HCT116 (cell line): ENCODE measurements around the gene MEGF10. TPM values are rescaled to one million over a fixed set of nuclear protein-coding genes. Genes with fewer than 3 reads are reported as not detected.

ENCODE experiments used
- ATAC-seq: fragments of 200-7000 bp; cut with Tn5 transposase; 2 replicates; pipeline ENCODE4 v1.9.1; 2020; ENCODE audit warnings: mild to moderate bottlenecking, moderate library complexity
- BruUV-seq: library from RNA; stranded (reverse); fragments of 400-500 nt; replicated peaks from 2 replicates; lab custom pipeline; 2021; lab: Mats Ljungman, UMichigan
- CTCF ChIA-PET: fragments of 300-600 bp; sonication (Branson Sonifier 250); formaldehyde crosslinking; loops from one replicate; lab custom pipeline; 2021; ENCODE audit warnings: antibody characterized with exemption; lab: Charles Lee
- POLR2A ChIA-PET: fragments of 300-600, 350-600 bp; sonication (Branson Sonifier 250); formaldehyde crosslinking; loops from one replicate; lab custom pipeline; 2021; ENCODE audit warnings: antibody characterized with exemption; lab: Charles Lee
- RAD21 ChIA-PET, 2 experiments: fragments of 300-600 bp; sonication (Branson Sonifier 250); formaldehyde crosslinking; loops; one replicate each; lab custom pipeline; 2023; ENCODE audit warnings: low total read pairs in 2 of 2; ENCODE audit not compliant: uncharacterized antibody in 2 of 2, unreplicated experiment in 2 of 2, low non-redundant PET in 1 of 2; lab: Charles Lee
- DNase-seq: peaks from one replicate; pipeline ENCODE4 v3.0.0-alpha.2; 2010; ENCODE audit warnings: low read depth, low spot score
- H2AFZ ChIP-seq: fragments of 200-600 bp; shearing (Covaris generic), sonication (generic); 2 replicates; pipeline ENCODE4 v1.6.1; 2017; ENCODE audit warnings: low read depth, mixed run types, mixed read lengths, antibody characterized with exemption, low read length; ENCODE audit not compliant: poor library complexity, severe bottlenecking
- H3K27ac ChIP-seq: 2 replicates; pipeline ENCODE4 v1.5.1; 2012; ENCODE audit warnings: low read depth, low read length
- H3K27me3 ChIP-seq: fragments of 200-600 bp; sonication (generic); 2 replicates; pipeline ENCODE4 v1.6.1; 2016; ENCODE audit warnings: mixed run types, low read length, mixed read lengths; ENCODE audit not compliant: insufficient read depth
- H3K36me3 ChIP-seq, 2 experiments: fragments of 200-500 bp in 1 of 2; fragments of 200-600 bp in 1 of 2; sonication (Bioruptor generic) in 1 of 2; sonication (generic) in 1 of 2; 2 replicates each; pipeline versions ENCODE4 v1.5.1 to v1.6.1; 2014 to 2016; ENCODE audit warnings: low read length in 2 of 2, inconsistent platforms in 1 of 2, mixed read lengths in 1 of 2, mixed run types in 1 of 2; ENCODE audit not compliant: insufficient read depth in 2 of 2, control insufficient read depth in 1 of 2
- H3K4me1 ChIP-seq, 2 experiments: fragments of 200-600 bp in 1 of 2; sonication (generic) in 1 of 2; 2 replicates each; pipeline versions ENCODE4 v1.5.1 to v1.6.1; 2012 to 2017; ENCODE audit warnings: low read length in 2 of 2, inconsistent platforms in 1 of 2, mild to moderate bottlenecking in 1 of 2, mixed read lengths in 1 of 2, mixed run types in 1 of 2, moderate library complexity in 1 of 2; ENCODE audit not compliant: insufficient read depth in 2 of 2, control insufficient read depth in 1 of 2
- H3K4me2 ChIP-seq: fragments of 200-600 bp; sonication (generic); 2 replicates; pipeline ENCODE4 v1.6.1; 2017; ENCODE audit warnings: mixed run types, low read length, mixed read lengths
- H3K4me3 ChIP-seq, 2 experiments: fragments of 200-600 bp in 1 of 2; sonication (generic) in 1 of 2; replicated peaks in 1 of 2; 2 replicates each; pipeline ENCODE4 v1.5.1; 2011 to 2016; ENCODE audit warnings: low read length in 2 of 2, control low read depth in 1 of 2, low read depth in 1 of 2, mild to moderate bottlenecking in 1 of 2, mixed read lengths in 1 of 2, mixed run types in 1 of 2
- H3K79me2 ChIP-seq: fragments of 200-600 bp; sonication (generic); 2 replicates; pipeline ENCODE4 v1.6.1; 2017; ENCODE audit warnings: mild to moderate bottlenecking, mixed run types, low read length, moderate library complexity, mixed read lengths; ENCODE audit not compliant: insufficient read depth
- H3K9ac ChIP-seq: fragments of 200-600 bp; sonication (generic); 2 replicates; pipeline ENCODE4 v1.6.1; 2016; ENCODE audit warnings: low read length, mixed read lengths
- H3K9me2 ChIP-seq: fragments of 200-600 bp; sonication (generic), shearing (Covaris generic); 2 replicates; pipeline ENCODE4 v1.6.1; 2017; ENCODE audit warnings: mixed run types, mild to moderate bottlenecking, moderate library complexity; ENCODE audit not compliant: insufficient read depth
- H3K9me3 ChIP-seq, 2 experiments: fragments of 200-500 bp in 1 of 2; fragments of 200-600 bp in 1 of 2; sonication (Bioruptor generic) in 1 of 2; sonication (generic) in 1 of 2; 2 replicates each; pipeline ENCODE4 v1.6.1; 2014 to 2017; ENCODE audit warnings: low read length in 2 of 2, mixed read lengths in 2 of 2, inconsistent platforms in 1 of 2, low read depth in 1 of 2, mild to moderate bottlenecking in 1 of 2, mixed run types in 1 of 2, moderate library complexity in 1 of 2; ENCODE audit not compliant: control insufficient read depth in 1 of 2, insufficient read depth in 1 of 2
- H4K20me1 ChIP-seq: fragments of 200-600 bp; sonication (generic), shearing (Covaris generic); 2 replicates; pipeline ENCODE4 v1.6.1; 2017; ENCODE audit warnings: mixed run types, mild to moderate bottlenecking, moderate library complexity; ENCODE audit not compliant: insufficient read depth
- ELF1 ChIP-seq: IDR thresholded peaks from 2 replicates; pipeline ENCODE4 v1.6.1; 2012; ENCODE audit warnings: low read depth, borderline replicate concordance
- POLR2A ChIP-seq: IDR thresholded peaks from 2 replicates; pipeline ENCODE4 v1.7.0; 2011; ENCODE audit warnings: borderline replicate concordance; ENCODE audit not compliant: insufficient read depth, insufficient read length; ENCODE audit errors: extremely low read depth
- RAD21 ChIP-seq: IDR thresholded peaks from 2 replicates; pipeline ENCODE4 v1.6.1; 2012; ENCODE audit warnings: low read depth, mild to moderate bottlenecking
- TCF7L2 ChIP-seq: IDR thresholded peaks from 2 replicates; pipeline ENCODE4 v1.7.0; 2011; ENCODE audit warnings: borderline replicate concordance, inconsistent platforms; ENCODE audit not compliant: insufficient read depth, insufficient read length; ENCODE audit errors: extremely low read depth
- YY1 ChIP-seq: IDR thresholded peaks from 2 replicates; pipeline ENCODE4 v1.6.1; 2011; ENCODE audit warnings: low read length, low read depth, moderate library complexity, mild to moderate bottlenecking; ENCODE audit not compliant: insufficient replicate concordance; ENCODE audit errors: extremely low read depth
- intact Hi-C: fragments of 100-400 bp; cut with micrococcal nuclease; formaldehyde crosslinking; loops from 2 replicates; pipeline ENCODE4 v1.10.0; 2022
- total RNA-seq: library from RNA; stranded (reverse); gene quantifications from one replicate; pipeline ENCODE4 v1.2.1, GENCODE V29; 2021; ENCODE audit not compliant: unreplicated experiment
- TF ChIP-seq, protein P1 (sequence below), 3 experiments: fragments of 200-600 bp in 1 of 3; sonication (generic) in 1 of 3; IDR thresholded peaks in 2 of 3; conservative IDR thresholded peaks in 1 of 3; 2 replicates each; pipeline ENCODE4 v1.5.1; 2012 to 2017; ENCODE audit warnings: low read depth in 2 of 3, low read length in 2 of 3, antibody characterized with exemption in 1 of 3, borderline replicate concordance in 1 of 3, control low read depth in 1 of 3, mild to moderate bottlenecking in 1 of 3, mixed read lengths in 1 of 3, mixed run types in 1 of 3, moderate library complexity in 1 of 3; ENCODE audit not compliant: insufficient read depth in 1 of 3
- TF ChIP-seq, protein P2 (sequence below): IDR thresholded peaks from 2 replicates; pipeline ENCODE4 v1.6.1; 2012

MEGF10 gene
- total RNA-seq, 1 experiment from 2014 or later: 0.02 TPM

DNA sequence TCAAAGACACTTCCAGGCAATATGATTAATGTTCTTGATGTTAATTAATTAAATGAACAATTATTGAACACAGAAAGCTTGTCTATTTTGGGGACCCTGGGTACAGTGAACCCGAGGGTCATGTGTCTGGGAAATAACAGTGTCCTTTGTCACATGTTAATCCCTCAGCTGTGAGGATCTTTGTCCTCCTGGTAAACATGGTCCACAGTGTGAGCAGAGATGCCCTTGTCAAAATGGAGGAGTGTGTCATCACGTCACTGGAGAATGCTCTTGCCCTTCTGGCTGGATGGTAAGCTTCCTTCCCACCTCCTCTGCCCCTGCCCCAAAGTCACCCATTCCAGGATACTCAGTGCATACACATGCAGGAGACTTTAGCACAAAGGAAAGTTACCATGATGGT is 107.9 kb downstream of the MEGF10 start (continued):
- TF ChIP-seq, protein P1, sequence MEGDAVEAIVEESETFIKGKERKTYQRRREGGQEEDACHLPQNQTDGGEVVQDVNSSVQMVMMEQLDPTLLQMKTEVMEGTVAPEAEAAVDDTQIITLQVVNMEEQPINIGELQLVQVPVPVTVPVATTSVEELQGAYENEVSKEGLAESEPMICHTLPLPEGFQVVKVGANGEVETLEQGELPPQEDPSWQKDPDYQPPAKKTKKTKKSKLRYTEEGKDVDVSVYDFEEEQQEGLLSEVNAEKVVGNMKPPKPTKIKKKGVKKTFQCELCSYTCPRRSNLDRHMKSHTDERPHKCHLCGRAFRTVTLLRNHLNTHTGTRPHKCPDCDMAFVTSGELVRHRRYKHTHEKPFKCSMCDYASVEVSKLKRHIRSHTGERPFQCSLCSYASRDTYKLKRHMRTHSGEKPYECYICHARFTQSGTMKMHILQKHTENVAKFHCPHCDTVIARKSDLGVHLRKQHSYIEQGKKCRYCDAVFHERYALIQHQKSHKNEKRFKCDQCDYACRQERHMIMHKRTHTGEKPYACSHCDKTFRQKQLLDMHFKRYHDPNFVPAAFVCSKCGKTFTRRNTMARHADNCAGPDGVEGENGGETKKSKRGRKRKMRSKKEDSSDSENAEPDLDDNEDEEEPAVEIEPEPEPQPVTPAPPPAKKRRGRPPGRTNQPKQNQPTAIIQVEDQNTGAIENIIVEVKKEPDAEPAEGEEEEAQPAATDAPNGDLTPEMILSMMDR (IDR thresholded peaks at IDR 0.05 in 2 of 3, conservative IDR thresholded peaks at IDR 0.05 in 1 of 3; ENCODE audit: borderline replicate concordance in 1 of 3, insufficient read depth in 1 of 3, low read depth in 2 of 3, low read length in 2 of 3): no peak
- TF ChIP-seq TCF7L2 (no peak), YY1 (no peak)

DNA sequence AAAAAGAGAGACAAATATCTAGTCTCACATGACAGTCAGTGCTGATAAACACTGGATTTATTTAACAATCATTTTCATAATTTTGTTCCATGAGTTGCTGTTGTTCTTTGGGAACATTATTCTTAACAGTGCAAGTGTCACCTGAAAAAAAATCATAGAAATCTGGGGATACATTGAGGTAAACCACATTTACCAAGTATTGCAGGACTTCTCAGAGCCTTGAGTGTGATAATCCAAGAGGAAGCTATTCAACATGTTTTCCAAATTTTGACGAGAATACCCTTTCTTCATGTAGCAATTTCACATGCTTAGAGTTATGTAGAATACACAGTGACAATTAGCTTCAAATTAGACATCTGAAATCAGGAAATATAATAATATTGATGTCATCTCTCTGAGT is 108.5 kb downstream of the MEGF10 start:
- Histone ChIP-seq H3K4me1 (no peaks in the 10 kb centered on the region), H3K27ac (no peak overlapping the region), H3K9me2 (no peaks in the 10 kb centered on the region), H3K27me3 (peaks cover 8% of the 10 kb centered on the region; the same call in 1 of the 2 replicates), H2AFZ (no peak overlapping the region), H3K4me2 (no peak overlapping the region), H3K9ac (no peak overlapping the region), H3K79me2 (no peaks in the 10 kb centered on the region), H3K9me3 (no peaks in the 10 kb centered on the region), H3K36me3 (no peaks in the 10 kb centered on the region), H4K20me1 (no peaks in the 10 kb centered on the region), H3K4me3 (no peak overlapping the region)
- ChIA-PET POLR2A (no interaction called here), CTCF (no interaction called here), RAD21 (no interaction called here)
- BruUV-seq: no TSS peak
- ATAC-seq (no peak), DNase-seq (no peak)
- intact Hi-C loops: no loop called here
- TF ChIP-seq ELF1: no peak
- TF ChIP-seq, protein P2, sequence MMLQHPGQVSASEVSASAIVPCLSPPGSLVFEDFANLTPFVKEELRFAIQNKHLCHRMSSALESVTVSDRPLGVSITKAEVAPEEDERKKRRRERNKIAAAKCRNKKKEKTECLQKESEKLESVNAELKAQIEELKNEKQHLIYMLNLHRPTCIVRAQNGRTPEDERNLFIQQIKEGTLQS: no peak
- TF ChIP-seq POLR2A: no peak
- TF ChIP-seq RAD21: no peak
